NCI-H2227 treated with DMSO at 0.1 percent for 48 hours (cell line): ENCODE measurements around the gene FBXO34.

Experiments used
- DNase-seq: peaks from one replicate; lab custom pipeline; 2025; lab: John Stamatoyannopoulos, UW

FBXO34 gene

DNA sequence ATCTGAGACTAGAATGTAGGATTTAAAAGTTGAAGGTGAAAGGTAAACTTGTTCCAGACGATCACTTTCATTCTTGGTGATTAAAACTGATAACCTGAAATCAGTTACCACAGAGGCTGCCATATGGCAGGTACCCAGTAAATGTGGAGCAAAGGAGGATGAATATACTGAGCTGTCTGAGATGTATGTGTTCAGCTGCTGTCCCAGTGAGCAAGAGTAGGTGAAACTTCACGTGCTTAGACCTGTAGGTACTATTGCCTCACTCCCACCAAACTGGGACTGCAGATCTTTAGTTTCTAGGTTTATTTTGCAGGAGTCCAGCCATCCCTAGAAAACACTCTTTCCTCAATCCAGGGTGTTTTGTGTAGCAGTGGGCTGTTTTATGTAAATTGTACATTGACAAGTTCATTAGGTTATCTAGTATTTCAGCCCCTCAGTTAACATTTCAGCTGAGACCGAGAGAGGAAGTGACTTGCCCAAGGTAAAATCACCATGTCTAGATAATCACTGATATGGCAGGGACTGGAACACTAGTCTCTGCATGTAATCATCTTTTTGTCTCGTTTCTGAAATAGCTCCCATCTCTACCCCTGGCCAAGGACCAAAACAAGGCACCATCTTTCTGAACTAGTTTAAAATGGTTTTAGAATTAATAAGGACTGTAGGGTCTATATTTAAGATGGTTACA lies 77.7 kb downstream of the FBXO34 start:
- DNase-seq, result no peak

DNA sequence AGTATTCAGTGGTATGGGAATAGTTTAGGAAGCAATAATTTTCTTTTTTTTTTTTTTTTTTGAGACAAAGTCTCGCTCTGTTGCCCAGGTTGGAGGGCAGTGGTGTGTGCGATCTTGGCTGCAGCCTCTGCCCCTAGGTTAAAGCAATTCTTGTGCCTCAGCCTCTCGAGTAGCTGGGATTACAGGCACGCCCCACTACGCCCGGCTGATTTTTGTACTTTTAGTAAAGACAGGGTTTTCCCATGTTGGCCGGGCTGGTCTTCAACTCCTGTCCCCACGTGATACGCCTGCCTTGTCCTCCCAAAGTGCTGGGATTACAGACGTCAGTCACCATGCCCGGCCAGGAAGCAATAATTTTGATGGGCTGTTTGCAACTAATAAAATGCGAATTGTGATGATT lies 78.3 kb downstream of the FBXO34 start:
- DNase-seq, result no peak

DNA sequence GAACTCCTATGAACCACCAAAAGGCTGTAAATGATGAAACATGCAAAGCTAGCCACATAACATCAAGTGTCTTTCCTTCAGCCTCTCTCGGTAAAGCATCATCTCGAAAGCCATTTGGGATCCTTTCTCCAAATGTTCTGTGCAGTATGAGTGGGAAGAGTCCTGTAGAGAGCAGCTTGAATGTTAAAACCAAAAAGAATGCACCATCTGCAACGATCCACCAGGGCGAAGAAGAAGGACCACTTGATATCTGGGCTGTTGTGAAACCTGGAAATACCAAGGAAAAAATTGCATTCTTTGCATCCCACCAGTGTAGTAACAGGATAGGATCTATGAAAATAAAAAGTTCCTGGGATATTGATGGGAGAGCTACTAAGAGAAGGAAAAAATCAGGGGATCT lies 79.2 kb downstream of the FBXO34 start:
- DNase-seq, result no peak

DNA sequence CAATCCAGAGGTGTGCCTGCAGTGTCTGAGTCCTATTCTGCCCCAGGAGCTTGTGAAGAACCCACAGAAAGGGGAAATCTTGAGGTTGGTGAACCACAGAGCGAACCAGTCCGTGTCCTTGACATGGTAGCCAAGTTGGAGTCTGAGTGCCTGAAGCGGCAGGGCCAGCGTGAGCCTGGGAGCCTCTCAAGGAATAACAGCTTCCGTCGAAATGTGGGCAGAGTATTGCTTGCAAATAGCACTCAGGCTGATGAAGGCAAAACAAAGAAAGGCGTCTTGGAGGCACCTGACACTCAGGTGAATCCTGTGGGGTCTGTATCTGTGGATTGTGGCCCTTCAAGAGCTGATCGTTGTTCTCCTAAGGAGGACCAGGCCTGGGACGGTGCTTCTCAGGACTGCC lies 79.9 kb downstream of the FBXO34 start:
- DNase-seq, result no peak

DNA sequence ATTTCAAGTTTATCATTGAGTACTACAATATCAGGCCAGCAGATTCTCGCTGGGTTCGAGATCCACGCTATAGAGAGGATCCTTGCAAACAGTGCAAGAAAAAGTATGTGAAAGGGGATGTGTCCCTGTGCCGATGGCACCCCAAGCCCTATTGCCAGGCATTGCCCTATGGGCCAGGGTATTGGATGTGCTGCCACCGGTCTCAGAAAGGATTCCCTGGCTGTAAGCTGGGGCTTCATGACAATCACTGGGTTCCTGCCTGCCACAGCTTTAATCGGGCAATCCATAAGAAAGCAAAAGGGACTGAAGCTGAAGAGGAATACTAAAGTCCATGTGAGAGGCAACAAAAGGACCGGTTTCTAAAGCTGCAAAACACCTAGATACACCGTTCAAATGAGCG lies 81.0 kb downstream of the FBXO34 start:
- no peak for DNase-seq

DNA sequence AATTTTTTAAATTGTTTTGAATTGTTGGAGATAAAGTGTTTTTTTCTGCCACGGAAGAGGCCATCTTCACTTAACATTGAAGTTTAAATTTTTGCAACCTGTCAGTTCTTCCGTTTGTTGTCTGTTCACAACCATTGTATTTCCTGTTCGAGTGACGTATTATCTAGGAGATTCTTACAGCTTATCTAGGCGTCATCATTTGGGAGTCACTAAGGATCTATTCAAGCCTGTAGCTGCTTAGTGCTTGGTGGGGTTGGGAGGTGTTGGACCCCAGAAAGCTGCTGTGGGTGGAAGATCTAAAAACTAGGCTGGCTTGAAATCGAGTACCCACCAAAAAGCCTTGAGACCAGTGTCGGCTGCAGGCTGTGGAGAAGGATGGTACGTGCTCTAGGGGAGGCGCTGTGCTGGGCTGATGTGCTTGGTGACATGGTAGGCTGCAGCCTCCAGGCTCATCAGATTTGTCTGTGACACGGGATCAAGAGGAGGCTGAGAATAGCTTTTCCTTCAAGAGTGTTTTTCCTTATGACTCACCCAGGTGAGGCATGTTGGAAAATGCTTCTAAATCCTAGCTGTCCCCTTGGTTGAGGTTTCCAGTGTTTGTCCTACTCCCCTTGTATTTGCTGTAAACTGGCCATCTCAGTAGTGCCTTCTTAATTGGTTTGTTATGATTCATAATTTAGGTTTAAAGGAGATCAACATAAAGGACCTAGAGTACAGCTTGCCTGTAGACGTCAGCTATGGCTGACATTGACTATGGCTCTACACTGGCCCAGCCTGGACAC lies 82.7 kb downstream of the FBXO34 start:
- DNase-seq, result no peak

DNA sequence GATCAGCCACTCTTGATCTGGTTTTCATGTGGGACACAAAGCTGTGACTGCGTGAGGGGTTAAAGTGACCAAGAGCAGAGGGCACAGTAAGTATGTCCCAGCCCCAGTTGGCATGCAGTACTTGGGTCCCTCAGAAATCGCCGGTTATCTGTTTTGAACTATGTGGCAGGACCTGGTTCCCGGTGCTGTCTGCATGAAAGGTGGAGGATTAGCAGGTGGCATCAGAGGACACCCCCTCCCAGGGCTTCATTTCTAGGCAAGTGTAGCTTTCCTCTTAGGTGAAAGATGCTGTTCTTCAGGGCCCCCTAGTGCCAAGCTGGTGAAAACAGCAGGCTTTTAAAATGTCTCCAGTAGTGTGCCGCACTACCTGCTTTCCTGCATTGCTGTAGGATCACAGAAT lies 83.3 kb downstream of the FBXO34 start:
- peak; percentile 34 for DNase-seq

DNA sequence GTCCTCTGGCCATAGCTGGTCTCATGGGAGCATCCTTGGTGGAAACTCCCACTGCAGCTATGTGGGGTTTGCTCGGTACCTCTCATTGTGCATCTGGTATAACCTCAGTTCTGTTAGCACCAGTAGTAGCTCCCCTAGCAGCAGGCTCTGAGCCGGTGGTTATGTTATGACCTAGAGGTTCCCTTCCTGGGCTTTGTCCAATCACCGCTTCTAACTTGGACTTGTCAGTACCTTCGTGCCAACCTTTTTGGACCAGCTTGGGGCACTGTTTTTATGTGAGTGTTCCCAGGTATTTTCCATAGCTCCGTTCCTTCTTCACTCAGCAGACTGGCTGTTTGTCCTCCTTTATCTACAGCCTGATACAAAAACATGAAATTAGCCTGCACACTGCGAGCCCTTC lies 84.7 kb downstream of the FBXO34 start:
- DNase-seq, result no peak

DNA sequence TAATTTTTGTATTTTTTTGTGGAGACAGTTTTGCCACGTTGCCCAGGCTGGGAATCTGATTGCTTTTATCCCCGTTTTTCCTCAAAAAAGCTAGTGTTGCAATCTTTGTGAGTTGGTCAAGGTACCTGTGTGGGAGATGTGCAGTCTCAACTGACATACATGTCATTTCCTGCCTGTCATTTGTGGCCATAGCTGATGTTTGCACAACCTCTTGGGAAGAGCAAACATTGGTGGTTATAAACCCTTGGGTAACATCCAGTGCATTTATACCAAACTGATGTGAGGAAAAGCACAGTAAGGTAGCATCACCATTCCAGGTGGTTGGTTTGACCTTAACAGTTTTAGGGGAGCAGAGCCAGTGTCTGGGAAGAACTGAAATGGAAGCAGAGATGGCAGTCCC lies 85.7 kb downstream of the FBXO34 start:
- no peak for DNase-seq

DNA sequence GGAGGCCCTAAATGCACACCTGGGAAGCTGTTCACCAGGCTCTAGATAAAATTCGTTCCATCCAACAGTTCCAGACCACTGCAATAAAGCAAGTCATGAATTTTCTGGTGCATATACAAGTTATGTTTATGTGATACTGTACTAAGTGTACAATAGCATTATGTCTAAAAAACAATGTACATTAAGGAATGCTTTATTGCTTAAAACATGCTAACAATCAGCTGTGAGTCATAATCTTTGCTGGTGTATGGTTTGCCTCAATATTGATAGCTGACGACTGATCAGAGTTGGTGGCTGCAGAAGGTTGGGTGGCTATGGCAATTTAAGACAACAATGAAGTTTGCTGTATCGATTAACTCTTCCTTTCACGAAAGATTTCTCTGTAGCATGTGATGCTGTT lies 88.1 kb downstream of the FBXO34 start:
- no peak for DNase-seq

DNA sequence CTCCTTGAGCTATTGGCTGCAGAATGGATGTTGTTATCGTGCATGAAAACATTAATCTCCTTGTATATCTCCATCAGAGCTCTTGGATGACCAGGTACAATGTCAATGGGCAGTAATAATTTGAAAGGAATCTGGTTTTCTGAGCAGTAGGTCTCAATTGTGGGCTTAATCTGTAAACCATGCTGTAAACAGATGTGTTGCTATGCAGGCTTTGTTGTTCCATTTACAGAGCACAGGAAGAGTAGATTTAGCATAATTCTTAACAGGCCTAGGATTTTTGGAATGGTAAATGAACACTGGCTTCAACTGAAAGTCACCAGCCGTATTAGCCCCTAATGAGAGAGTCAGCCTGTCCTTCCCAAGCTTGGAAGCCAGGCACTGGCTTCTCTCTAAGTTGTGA lies 90.0 kb downstream of the FBXO34 start:
- no peak for DNase-seq

DNA sequence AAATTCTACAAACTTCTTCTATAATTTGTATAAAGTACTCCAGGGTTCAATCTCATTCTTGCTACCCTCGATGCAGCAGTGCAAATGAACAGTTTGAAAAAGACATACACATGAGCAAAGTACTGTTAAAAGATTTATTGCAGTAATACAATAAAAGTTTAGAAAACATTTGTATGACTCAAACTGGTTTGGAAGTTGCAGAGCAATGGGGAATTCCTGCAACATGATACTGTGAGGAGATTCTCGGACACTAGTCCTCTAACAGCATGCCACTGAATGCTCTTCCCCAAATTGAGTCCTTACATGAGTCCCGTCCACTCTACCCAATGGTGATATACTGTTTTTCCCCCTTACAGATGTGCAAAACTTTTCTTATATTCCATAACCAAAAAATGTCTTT lies 95.0 kb downstream of the FBXO34 start:
- DNase-seq, result no peak

DNA sequence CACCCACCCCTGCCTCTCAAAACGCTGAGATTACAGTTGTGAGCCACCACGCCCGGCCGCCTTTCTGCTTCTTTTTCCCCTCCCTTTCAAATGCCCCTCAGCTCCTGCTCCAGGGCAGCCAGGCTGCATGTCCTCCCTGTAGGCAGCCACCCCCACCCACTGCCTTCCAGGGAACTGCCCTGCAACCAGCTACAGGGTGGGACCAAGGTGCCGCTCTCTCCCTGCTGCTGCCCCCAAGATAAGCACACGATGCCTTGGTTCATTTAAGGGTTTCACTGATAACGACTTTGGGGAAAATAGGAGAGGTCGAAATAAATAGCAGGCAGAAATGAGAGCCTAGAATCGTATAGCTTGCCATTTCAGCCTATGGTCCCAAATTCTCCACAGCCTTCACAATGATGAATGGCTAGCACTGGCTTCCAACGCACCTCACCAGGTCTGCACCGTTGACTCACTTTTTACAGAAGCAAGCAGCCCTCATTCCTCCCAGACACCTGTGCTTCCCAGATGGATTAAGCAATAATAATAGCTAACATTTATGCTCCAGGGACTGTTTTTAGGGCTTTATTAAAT lies 99.7 kb downstream of the FBXO34 start:
- DNase-seq, result no peak

DNA sequence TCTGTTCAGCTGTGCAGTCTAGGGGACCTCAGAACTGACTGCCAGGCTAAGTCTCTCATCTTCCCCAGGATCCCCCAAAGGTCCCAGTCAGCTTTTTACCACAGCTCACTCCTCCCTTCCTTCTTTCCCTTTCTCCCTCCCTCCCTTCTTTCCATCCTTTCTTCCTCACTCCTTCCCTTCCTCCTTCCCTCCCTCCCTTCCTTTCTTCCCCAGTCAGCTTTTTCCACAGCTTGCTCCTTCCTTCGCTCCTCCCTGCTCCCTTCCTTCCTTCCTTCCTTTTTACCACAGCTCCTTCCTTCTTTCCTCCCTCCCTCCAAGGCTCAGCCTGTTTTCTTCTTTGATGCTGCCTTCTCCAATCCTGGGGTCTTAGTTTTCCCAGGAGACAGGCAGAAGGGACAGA lies 101.2 kb downstream of the FBXO34 start:
- DNase-seq, result no peak

DNA sequence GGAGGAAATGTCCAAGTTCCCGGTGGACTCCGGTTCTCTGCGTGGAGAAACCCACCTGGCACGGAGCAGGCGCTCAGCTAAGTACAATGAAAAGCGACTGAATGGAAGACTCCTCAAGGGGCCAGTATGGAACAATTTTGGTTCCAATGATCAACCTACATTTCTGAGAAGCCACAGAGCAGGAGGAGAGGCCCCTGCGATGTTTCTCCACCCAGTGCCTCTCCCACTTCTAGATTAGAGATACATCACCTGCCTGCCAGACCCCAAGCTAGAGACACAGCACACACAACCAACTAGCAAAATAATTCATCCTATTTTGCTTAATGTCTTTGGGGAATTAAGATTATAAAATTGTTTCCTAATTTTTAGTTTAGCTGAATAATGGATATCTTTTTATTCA lies 101.6 kb downstream of the FBXO34 start:
- DNase-seq, result no peak

DNA sequence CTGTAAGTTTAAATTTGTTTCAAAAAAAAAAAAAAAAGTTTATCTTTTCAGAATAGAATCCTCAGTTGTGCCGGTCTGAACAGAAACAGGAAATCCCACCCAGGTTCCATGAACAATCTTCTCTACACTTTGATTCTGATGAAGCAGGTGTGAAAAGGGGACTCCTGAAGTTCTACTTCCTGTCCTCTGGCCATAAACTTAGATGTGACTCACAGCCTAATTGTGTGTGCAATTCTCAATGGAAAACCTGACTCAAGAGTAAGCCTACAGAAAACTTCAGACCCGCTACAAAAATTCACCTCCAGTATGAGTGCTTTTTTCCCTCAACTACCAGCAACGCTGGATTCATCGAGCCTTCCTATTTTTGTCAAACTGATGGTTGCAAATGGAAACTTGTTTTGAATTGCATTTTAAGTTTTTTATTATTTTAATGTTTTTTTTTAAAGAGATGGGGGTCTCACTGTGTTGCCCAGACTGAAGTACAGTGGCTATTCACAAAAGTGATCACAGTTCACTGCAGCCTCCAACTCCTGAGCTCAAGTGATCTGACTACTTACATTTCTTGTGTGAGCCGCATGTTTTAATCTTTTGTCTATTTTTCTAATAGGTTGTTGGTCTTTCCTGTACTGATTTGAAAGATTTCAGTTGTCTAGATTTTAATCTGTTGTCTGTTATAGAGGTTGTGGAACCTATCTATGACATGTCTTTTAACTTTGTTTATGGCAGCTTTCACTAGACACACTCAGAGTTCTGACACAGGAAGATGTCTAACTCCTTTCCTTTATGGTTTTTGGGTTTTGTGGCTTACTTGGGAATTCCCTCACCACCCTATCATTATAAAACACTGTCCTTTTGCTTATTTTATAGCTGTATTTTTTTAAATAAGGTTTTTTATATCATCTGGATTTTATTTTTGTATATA lies 102.8 kb downstream of the FBXO34 start:
- DNase-seq, result no peak

DNA sequence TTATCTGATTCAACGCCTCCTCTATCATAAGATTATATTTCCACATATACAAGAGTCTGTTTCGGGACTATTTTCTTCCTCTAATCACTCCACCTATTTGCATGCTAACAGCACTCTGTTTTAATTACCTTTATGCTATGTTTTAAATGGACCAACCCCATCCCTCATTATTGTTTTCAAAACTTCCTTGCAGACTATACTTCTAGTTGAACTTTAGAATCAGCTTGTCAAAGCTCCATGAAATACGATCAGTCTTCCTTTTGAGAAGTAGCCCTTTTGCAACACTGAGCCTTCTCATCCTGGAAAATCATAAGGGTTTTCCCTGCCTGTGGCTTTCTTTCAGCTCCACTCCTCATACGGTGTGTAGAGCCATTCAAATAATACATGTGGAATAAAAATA lies 103.5 kb downstream of the FBXO34 start:
- DNase-seq, result no peak

DNA sequence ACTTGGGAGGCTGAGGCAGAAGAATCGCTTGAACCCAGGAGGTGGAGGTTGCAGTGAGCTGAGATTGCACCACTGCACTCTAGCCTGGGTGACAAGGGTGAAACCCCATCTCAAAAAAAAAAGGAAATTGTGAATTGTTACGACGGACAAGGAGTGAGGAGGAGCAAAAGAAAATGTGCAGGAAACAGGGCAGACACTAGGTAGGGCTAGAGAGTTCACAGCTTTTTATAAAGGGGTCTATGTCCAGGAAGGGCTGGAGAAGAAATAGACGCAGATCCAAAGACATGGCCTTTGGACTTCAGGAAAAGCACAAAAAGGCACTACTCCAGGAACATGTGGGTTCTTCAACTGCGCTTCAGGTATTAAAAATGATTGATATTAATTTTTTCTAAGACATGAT lies 106.0 kb downstream of the FBXO34 start:
- no peak for DNase-seq

DNA sequence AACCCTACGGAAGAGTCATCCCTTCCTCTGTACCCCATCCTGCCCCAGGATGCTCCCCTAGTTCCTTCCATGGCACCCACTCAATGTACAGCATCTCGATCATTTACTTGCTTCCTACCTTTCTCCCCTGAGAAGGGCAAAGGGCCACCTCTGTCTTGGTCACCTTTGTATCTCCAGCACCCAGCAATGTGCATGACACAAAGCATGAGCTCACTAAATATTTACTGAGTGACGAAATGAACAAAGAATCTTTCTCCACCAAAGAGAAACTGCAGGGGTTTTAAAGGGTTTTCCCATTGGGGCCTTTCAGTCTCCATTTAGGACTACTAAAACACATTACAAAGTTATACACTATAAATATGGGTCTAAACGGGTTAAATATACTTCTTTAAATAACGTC lies 109.8 kb downstream of the FBXO34 start:
- DNase-seq, result no peak

DNA sequence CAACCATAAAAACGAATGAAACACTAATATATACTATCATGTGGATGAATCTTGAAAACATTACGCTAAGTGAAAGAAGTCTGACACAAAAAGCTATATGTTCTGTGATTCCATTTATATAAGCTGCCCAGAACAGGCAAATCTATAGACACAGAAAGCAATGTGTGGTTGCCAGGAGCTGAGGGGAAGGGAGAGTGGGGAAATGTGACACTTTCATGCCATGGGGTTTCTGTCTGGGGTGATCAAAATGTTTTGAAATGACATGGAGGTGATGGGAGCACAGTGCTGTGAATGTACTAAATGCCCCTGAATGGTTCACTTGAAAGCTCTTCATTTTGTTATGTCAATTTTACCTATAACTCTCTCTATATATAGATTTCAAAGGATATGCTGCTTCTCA lies 110.3 kb downstream of the FBXO34 start:
- DNase-seq, result no peak

DNA sequence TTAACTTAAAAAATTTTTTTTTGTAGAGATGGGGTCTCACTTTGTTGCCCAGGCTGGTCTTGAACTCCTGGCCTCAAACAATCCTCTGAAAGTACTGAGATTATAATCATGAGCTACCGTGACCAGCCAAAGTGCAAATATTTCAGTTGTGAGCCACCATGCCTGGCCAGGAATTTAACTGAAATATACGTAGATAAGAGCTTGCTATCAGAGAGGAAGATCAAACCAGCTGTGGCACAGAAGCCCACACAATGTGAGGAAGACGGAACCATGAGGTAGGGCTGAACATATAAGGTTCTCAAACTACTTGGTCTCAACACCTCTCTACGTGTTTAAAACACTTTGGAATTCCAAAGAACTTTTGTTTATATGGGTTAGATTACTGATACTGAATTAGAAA lies 111.3 kb downstream of the FBXO34 start:
- no peak for DNase-seq

DNA sequence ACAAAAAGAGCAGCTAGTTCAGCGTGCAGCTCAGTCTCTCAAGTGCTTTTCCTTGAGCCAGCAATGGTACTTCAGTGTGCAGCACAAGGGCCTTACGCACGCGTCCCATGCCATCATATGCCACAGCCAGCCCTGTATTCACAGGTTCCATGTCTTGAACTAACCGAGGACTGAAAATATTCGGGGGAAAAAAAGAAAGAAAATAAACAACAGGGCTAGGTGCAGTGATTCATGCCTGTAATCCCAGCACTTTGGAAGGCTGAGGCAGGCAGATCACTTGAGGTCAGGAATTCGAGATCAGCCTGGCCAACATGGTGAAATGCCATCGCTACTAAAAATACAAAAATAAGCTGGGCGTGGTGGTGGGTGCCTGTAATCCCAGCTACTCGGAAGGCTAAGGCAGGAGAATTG lies 111.8 kb downstream of the FBXO34 start:
- peak; percentile 3 for DNase-seq
